MM.1S (cell line): ENCODE results near the gene GEMIN5.
"Not testable (repeated sequence)": the region's sequence is repeated elsewhere in the genome, so short reads cannot be mapped to it uniquely, and the experiment has no call there.

Source experiments
- DNase-seq: peaks from one replicate; pipeline ENCODE4 v3.0.0-alpha.2; 2015
- H2AFZ ChIP-seq: fragments of 300-600 bp; sonication (generic); 2 replicates; pipeline ENCODE4 v1.6.0; 2016; ENCODE audit warnings: antibody characterized with exemption, low read length
- H3F3A ChIP-seq: fragments of 300-600 bp; sonication (generic); 2 replicates; pipeline ENCODE4 v1.6.1; 2016; ENCODE audit warnings: mild to moderate bottlenecking, antibody characterized with exemption, low read length, moderate library complexity, mixed read lengths; ENCODE audit not compliant: insufficient read depth
- H3K27ac ChIP-seq: fragments of 300-600 bp; sonication (generic); 2 replicates; pipeline ENCODE4 v1.5.1; 2016; ENCODE audit warnings: mild to moderate bottlenecking, low read length
- H3K27me3 ChIP-seq: fragments of 300-600 bp; sonication (generic); replicated peaks from 2 replicates; pipeline ENCODE4 v1.6.0; 2016; ENCODE audit warnings: low read length; ENCODE audit not compliant: insufficient read depth
- H3K36me3 ChIP-seq: fragments of 300-600 bp; sonication (generic); replicated peaks from 2 replicates; pipeline ENCODE4 v1.6.1; 2016; ENCODE audit warnings: mild to moderate bottlenecking, low read length, mixed read lengths; ENCODE audit not compliant: insufficient read depth
- H3K4me1 ChIP-seq: fragments of 300-600 bp; sonication (generic); 2 replicates; pipeline ENCODE4 v1.6.1; 2016; ENCODE audit warnings: low read length, mixed read lengths
- H3K4me2 ChIP-seq: fragments of 300-600 bp; sonication (generic); 2 replicates; pipeline ENCODE4 v1.6.0; 2016; ENCODE audit warnings: low read depth, low read length
- H3K4me3 ChIP-seq: fragments of 300-600 bp; sonication (generic); 2 replicates; pipeline ENCODE4 v1.5.1; 2016; ENCODE audit warnings: low read length, mixed read lengths
- H3K79me2 ChIP-seq: fragments of 300-600 bp; sonication (generic); 2 replicates; pipeline ENCODE4 v1.6.1; 2016; ENCODE audit warnings: mixed run types, low read length, mixed read lengths
- H3K9ac ChIP-seq: fragments of 300-600 bp; sonication (generic); 2 replicates; pipeline ENCODE4 v1.6.1; 2016; ENCODE audit warnings: low read length, mixed read lengths
- H3K9me2 ChIP-seq: fragments of 300-600 bp; sonication (generic); replicated peaks from 2 replicates; pipeline ENCODE4 v1.6.1; 2016; ENCODE audit warnings: mild to moderate bottlenecking, low read length, mixed read lengths; ENCODE audit not compliant: insufficient read depth
- H3K9me3 ChIP-seq: fragments of 300-600 bp; sonication (generic); replicated peaks from 2 replicates; pipeline ENCODE4 v1.6.1; 2016; ENCODE audit warnings: mild to moderate bottlenecking, low read length, mixed read lengths; ENCODE audit not compliant: insufficient read depth
- H4K20me1 ChIP-seq: fragments of 300-600 bp; sonication (generic); 2 replicates; pipeline ENCODE4 v1.6.1; 2016; ENCODE audit warnings: mild to moderate bottlenecking, low read length, moderate library complexity, mixed read lengths; ENCODE audit not compliant: insufficient read depth
- CTCF ChIP-seq: fragments of 300-600 bp; sonication (generic); IDR thresholded peaks from 2 replicates; pipeline ENCODE4 v1.5.1; 2016; ENCODE audit warnings: antibody characterized with exemption, low read length, mixed read lengths
- EZH2 ChIP-seq: fragments of 300-600 bp; sonication (generic); optimal IDR thresholded peaks from 2 replicates; pipeline ENCODE3; 2017; ENCODE audit warnings: low read depth, mild to moderate bottlenecking, antibody characterized with exemption, low read length, mixed read lengths
- EZH2phosphoT487 ChIP-seq: fragments of 300-600 bp; sonication (generic); IDR thresholded peaks from 2 replicates; pipeline ENCODE4 v1.6.1; 2018; ENCODE audit warnings: antibody characterized with exemption, low read length

Gene GEMIN5

GRCh38 chr5:154923441-154924430 lies 14.3 kb downstream of the GEMIN5 start:
- Histone ChIP-seq H3K9me3 (no peaks in the 10 kb centered on the region), H3K4me3 (no peak overlapping the region), H3K4me1 (no peaks in the 10 kb centered on the region), H3K9me2 (no peaks in the 10 kb centered on the region), H3K9ac (no peak overlapping the region), H3K4me2 (no peak overlapping the region), H2AFZ (no peak overlapping the region), H3K27me3 (no peaks in the 10 kb centered on the region), H3K27ac (no peak overlapping the region), H4K20me1 (no peaks in the 10 kb centered on the region), H3K36me3 (peaks cover 6% of the 10 kb centered on the region; the same call in 1 of the 2 replicates), H3F3A (no peaks in the 10 kb centered on the region), H3K79me2 (no peaks in the 10 kb centered on the region)
- DNase-seq = no peak
- TF ChIP-seq EZH2 = no peak

DNA sequence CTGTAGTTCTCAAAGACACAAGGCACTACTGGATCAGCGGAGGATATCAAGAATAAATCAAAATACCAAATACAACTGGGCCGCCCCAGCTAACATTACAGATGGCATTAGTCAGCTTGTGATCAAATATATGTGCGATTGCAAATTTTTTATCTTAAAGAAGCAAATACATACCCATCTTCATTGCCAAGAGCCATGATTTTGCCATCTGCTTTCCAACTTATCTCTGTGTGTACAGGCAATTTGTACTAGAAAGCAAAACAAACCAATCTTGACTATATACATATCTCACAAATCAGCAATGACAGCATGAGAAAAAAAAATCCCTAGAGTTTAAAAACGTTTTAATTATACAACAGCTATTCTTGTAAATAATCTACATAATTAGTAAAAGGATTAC lies 20.3 kb downstream of the GEMIN5 start:
- no peaks in the 10 kb centered on the region for H3F3A ChIP-seq
- TF ChIP-seq EZH2phosphoT487 = no peak
- no peak for TF ChIP-seq CTCF
- no peak for TF ChIP-seq EZH2

GRCh38 chr5:154916874-154917273 lies 21.1 kb downstream of the GEMIN5 start:
- Histone ChIP-seq H3K9me2 (no peaks in the 10 kb centered on the region), H3F3A (no peaks in the 10 kb centered on the region), H2AFZ (no peak overlapping the region), H3K27me3 (no peaks in the 10 kb centered on the region), H3K9ac (no peak overlapping the region), H3K79me2 (no peaks in the 10 kb centered on the region), H3K36me3 (peaks cover 17% of the 10 kb centered on the region), H3K9me3 (no peaks in the 10 kb centered on the region), H3K4me2 (no peak overlapping the region), H3K4me3 (no peak overlapping the region), H4K20me1 (no peaks in the 10 kb centered on the region), H3K27ac (no peak overlapping the region), H3K4me1 (no peaks in the 10 kb centered on the region)
- no peak for TF ChIP-seq EZH2phosphoT487
- TF ChIP-seq EZH2 = no peak
- TF ChIP-seq CTCF = no peak
- DNase-seq = no peak

More for the DNA sequence above, 20.3 kb downstream of the GEMIN5 start:
- Histone ChIP-seq H3K9ac (no peak overlapping the region), H3K4me3 (no peak overlapping the region), H2AFZ (no peak overlapping the region), H3K79me2 (no peaks in the 10 kb centered on the region), H3K27me3 (no peaks in the 10 kb centered on the region), H3K4me2 (no peak overlapping the region), H3K27ac (no peak overlapping the region), H3K9me3 (no peaks in the 10 kb centered on the region), H3K4me1 (no peaks in the 10 kb centered on the region), H4K20me1 (no peaks in the 10 kb centered on the region), H3K9me2 (no peaks in the 10 kb centered on the region), H3K36me3 (peaks cover 11% of the 10 kb centered on the region)
- DNase-seq = no peak

DNA sequence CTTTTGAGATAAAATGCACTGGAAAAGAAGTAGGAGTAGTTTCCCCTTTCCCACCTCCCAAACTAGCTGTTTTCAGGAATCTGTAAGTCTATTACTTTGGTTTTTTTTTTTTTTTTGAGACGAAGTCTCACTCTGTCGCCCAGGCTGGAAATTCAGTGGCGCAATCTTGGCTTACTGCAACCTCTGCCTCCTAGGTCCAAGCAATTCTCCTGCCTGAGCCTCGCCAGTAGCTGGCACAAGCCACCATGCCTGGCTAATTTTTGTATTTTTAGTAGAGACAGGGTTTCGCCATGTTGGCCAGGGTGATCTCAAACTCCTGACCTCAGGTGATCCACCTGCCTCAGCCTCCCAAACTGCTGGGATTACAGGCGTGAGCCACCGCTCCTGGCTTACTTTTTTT lies 32.4 kb downstream of the GEMIN5 start:
- H3K79me2 ChIP-seq = not testable (repeated sequence)

More for the DNA sequence above, 32.4 kb downstream of the GEMIN5 start:
- H3K9ac ChIP-seq, H3K27ac ChIP-seq, H3K27me3 ChIP-seq, H3K4me1 ChIP-seq, H3F3A ChIP-seq, H3K9me2 ChIP-seq, H4K20me1 ChIP-seq, H3K4me2 ChIP-seq, DNase-seq, H3K9me3 ChIP-seq, H2AFZ ChIP-seq, H3K4me3 ChIP-seq: not testable (repeated sequence)
- H3K36me3 ChIP-seq = peaks cover 15% of the 10 kb centered on the region
